ENCODE data around the gene ZFP36. TPM values are rescaled to one million over a fixed set of nuclear protein-coding genes. Genes with fewer than 3 reads are reported as not detected.
A peak's percentile ranks its signal among the peaks of the same experiment; 100 is the strongest.

ZFP36 gene
- total RNA-seq, 3 donors from 2014 or later, result 91.7 to 299 (median 143) TPM

DNA sequence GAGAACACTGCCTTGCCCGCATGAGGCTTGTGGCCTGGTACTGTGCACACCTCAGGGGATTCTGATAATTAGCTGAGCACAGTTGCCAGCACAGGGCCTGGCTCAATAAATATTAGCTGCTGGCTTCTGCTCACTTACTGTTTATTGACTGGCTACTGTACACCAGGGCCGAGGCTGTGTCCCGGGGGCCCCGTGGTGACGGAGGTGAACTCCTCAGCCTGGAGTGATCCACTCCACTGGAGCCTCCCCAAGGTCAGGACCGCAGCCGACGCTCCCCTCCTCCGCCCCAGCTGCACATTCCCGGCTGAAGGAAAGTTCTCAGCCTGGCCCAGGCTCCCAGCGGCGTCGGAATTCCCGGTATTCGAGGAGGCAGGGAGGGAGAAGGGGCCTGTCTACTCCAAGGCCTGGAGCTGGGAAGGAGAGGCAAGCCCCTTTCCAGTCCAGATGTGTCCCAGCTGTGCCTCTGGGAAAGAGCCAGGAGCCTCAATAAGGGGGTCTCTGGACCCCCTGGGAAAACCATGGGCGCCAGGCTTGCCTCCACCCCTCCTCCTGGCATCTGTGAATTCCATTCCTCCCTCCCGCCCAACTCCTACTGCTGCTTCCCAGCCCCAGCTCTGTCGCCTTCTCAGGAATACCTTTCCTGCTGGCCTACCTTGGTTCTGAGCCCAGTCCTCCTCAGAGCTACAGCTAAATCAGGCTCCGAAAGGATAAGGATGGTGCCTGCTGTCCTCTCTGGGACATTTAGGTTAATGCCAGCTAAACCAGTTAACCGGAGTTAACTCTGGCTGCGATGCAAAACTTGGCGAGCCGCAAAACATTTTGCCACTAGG is 21.9 kb downstream of the ZFP36 start:
- intact Hi-C loops (cut with DNase I; ENCODE audit: low total_unique reads), result no loop called here
- DNase-seq (ENCODE audit: low spot score in 2 of 2), result no peak
- Histone ChIP-seq H3K27me3 (no peaks in the 10 kb centered on the region), H3K4me3 (peak overlapping the region in 1 of 3 donors; percentile 41), H3K9me3 (no peaks in the 10 kb centered on the region), H3K4me1 (peaks cover 0 to 5% of the 10 kb centered on the region in 2 donors), H3K27ac (peak overlapping the region; percentile 50 to 88), H3K36me3 (peaks cover 7% of the 10 kb centered on the region)
- TF ChIP-seq POLR2A (IDR thresholded peaks at IDR 0.05), result no peak
- TF ChIP-seq POLR2AphosphoS5 (IDR thresholded peaks at IDR 0.05), result peak in 2 of 3 donors; percentile 50

DNA sequence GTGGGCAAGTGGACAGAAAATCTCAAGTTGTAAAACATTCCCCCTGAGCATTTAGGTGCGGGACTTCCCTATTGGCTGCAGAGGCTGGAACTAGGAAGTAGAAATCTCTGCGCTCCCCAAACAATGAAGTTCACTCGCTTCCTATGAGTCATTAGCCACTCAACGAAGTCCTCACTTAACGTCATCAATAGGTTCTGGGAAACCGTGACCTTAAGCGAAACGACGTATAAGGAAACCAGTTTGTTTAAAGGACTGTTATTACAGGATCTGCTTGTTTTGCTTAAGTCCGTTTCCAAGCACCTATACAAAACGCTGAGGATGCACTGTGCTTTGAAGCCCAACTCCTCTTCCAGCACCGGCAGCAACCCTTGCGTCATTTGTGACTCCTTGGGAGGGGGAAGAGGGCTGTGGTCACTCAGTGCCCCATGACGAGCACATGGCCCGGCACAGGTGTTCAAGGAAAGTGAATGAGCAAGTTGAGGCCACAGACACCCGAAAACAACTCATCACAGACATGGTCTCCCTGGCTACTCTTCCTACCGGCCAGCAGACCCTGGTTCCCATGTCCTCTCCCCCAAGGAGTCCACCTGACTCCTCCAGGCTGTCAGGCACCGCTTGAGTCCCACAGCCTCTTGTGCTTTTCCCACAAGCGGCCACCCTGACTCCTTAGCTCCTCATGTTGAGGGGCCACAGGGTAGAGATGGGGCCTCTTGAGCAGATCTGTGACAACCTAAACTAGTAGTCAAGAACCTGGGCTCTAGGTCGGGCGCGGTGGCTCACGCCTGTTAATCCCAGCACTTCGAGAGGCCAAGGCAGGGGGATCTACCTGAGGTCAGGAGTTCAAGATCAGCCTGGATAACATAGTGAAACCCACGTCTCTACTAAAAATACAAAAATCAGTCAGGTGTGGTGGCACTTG is 24.3 kb downstream of the ZFP36 start:
- intact Hi-C loops (cut with DNase I; ENCODE audit: low total_unique reads), result no loop called here
- TF ChIP-seq, protein P1, sequence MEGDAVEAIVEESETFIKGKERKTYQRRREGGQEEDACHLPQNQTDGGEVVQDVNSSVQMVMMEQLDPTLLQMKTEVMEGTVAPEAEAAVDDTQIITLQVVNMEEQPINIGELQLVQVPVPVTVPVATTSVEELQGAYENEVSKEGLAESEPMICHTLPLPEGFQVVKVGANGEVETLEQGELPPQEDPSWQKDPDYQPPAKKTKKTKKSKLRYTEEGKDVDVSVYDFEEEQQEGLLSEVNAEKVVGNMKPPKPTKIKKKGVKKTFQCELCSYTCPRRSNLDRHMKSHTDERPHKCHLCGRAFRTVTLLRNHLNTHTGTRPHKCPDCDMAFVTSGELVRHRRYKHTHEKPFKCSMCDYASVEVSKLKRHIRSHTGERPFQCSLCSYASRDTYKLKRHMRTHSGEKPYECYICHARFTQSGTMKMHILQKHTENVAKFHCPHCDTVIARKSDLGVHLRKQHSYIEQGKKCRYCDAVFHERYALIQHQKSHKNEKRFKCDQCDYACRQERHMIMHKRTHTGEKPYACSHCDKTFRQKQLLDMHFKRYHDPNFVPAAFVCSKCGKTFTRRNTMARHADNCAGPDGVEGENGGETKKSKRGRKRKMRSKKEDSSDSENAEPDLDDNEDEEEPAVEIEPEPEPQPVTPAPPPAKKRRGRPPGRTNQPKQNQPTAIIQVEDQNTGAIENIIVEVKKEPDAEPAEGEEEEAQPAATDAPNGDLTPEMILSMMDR (IDR thresholded peaks at IDR 0.05), result no peak
- no peak for TF ChIP-seq POLR2A (IDR thresholded peaks at IDR 0.05)
- TF ChIP-seq POLR2AphosphoS5 (IDR thresholded peaks at IDR 0.05), result peak in 2 of 3 donors; percentile 30 to 80
- Histone ChIP-seq H3K27ac (peak overlapping the region; percentile 43 to 89), H3K9me3 (no peaks in the 10 kb centered on the region), H3K36me3 (peaks cover 7% of the 10 kb centered on the region), H3K4me3 (no peak overlapping the region), H3K27me3 (no peaks in the 10 kb centered on the region), H3K4me1 (peaks cover 9 to 13% of the 10 kb centered on the region in 2 donors)
- no peak for DNase-seq (ENCODE audit: low spot score in 2 of 2)

DNA sequence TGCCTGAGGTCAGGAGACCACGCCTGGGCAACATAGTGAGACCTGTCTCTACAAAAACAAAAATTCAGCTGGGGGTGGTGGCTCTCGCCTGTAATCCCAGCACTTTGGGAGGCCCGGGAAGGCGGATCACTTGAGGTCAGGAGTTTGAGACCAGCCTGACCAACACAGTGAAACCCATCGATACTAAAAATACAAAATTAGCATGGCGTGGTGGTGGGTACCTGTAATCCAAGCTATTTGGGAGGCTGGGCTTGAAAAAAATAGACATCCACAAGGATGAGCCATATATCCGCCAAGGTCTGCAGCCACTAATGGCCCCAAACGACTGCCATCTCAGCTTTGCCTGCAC is 26.0 kb downstream of the ZFP36 start:
- H3K27me3 ChIP-seq, result no peaks in the 10 kb centered on the region
- intact Hi-C loops (cut with DNase I; ENCODE audit: low total_unique reads), result no loop called here
- H3K4me3 ChIP-seq, result no peak overlapping the region
- DNase-seq (ENCODE audit: low spot score in 2 of 2), result no peak
- H3K36me3 ChIP-seq, result peaks cover 7% of the 10 kb centered on the region
- no peaks in the 10 kb centered on the region for H3K9me3 ChIP-seq
- TF ChIP-seq POLR2AphosphoS5 (IDR thresholded peaks at IDR 0.05) (no peak), POLR2A (IDR thresholded peaks at IDR 0.05) (no peak)
- TF ChIP-seq, protein P1 (IDR thresholded peaks at IDR 0.05), result no peak
- H3K27ac ChIP-seq, result no peak overlapping the region
- H3K4me1 ChIP-seq, result peaks cover 9 to 19% of the 10 kb centered on the region in 2 donors

DNA sequence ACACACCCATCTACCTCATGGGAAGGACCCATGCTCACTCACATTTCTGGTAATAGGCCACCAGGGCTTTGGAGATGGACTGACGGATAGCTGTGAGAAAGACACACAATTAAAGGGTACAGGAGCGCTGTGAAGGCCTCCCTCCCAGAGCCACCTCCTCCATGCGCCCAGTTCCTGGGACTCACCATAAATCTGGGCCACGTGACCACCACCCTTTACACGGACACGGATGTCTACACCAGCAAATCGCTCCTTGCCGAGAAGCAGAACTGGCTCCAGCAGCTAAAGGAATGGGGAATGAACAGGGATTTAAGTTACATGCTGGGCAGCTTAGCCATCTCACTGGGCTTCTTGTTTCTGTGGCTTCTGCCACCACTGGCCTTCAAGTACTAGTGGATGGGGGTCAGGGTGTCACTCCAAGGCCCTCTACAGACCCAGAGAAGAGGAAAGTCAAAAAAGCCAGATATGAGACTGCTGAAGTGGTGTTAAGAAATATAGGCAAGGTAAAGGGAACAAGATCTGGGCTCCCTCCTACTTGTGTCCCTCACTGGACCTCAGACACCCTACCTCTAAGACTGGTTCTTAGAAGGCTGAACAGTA is 26.9 kb downstream of the ZFP36 start:
- intact Hi-C loops (cut with DNase I; ENCODE audit: low total_unique reads), result no loop called here
- TF ChIP-seq, protein P1 (IDR thresholded peaks at IDR 0.05), result no peak
- TF ChIP-seq POLR2AphosphoS5 (IDR thresholded peaks at IDR 0.05) (no peak), POLR2A (IDR thresholded peaks at IDR 0.05) (no peak)
- H3K27ac ChIP-seq, result peak overlapping the region; percentile 52 to 87
- H3K4me3 ChIP-seq, result peak overlapping the region in 1 of 3 donors; percentile 83
- H3K4me1 ChIP-seq, result peaks cover 8 to 19% of the 10 kb centered on the region in 2 donors
- H3K9me3 ChIP-seq, result no peaks in the 10 kb centered on the region
- no peaks in the 10 kb centered on the region for H3K27me3 ChIP-seq
- H3K36me3 ChIP-seq, result peaks cover 7% of the 10 kb centered on the region
- no peak for DNase-seq (ENCODE audit: low spot score in 2 of 2)
